GM12891 (cell line): Measurements from ENCODE around the gene ANGPTL4.

Source experiments
- DNase-seq: peaks from one replicate; pipeline ENCODE4 v3.0.0; 2011; ENCODE audit warnings: low spot score; ENCODE audit not compliant: insufficient read length
- FAIRE-seq: peaks from 2 replicates; lab custom pipeline; 2011; peaks lifted over from hg19 to GRCh38; lab: Jason Lieb, UNC
- PAX5 ChIP-seq: IDR thresholded peaks from 2 replicates; pipeline ENCODE4 v1.6.1; 2011; ENCODE audit warnings: low read length, moderate library complexity, mild to moderate bottlenecking; ENCODE audit not compliant: insufficient read depth, severe bottlenecking
- POLR2A ChIP-seq: IDR thresholded peaks from 2 replicates; pipeline ENCODE4 v1.6.1; 2011; ENCODE audit warnings: low read depth, low read length, control low read depth
- POLR2AphosphoS5 ChIP-seq: IDR thresholded peaks from 2 replicates; pipeline ENCODE4 v1.6.1; 2011; ENCODE audit warnings: low read depth, low read length, control low read depth
- POU2F2 ChIP-seq: IDR thresholded peaks from 2 replicates; pipeline ENCODE4 v1.6.1; 2011; ENCODE audit warnings: low read depth, mild to moderate bottlenecking, control low read depth, low read length, moderate library complexity
- SPI1 ChIP-seq: IDR thresholded peaks from 2 replicates; pipeline ENCODE4 v1.6.1; 2011; ENCODE audit warnings: low read depth, low read length, control low read depth
- TAF1 ChIP-seq: IDR thresholded peaks from 2 replicates; pipeline ENCODE4 v1.6.1; 2011; ENCODE audit warnings: low read depth, low read length, control low read depth

Gene ANGPTL4

GRCh38 chr19:8416796-8417195, 52.8 kb downstream of the ANGPTL4 start:
- DNase-seq (no peak), FAIRE-seq (no peak)
- TF ChIP-seq PAX5 (no peak), POLR2A (no peak), TAF1 (no peak), POLR2AphosphoS5 (no peak), POU2F2 (no peak), SPI1 (no peak)

GRCh38 chr19:8421484-8422461, 57.8 kb downstream of the ANGPTL4 start:
- DNase-seq, result no peak
- no peak for FAIRE-seq
- TF ChIP-seq POLR2AphosphoS5 (no peak), PAX5 (no peak), TAF1 (no peak), POLR2A (no peak), SPI1 (no peak), POU2F2 (no peak)

- FAIRE-seq, result no peak
- DNase-seq, result no peak
These were observed 59.9 kb downstream of the ANGPTL4 start for GRCh38 chr19:8423817-8424223.

More at GRCh38 chr19:8423817-8424223, 59.9 kb downstream of the ANGPTL4 start:
- TF ChIP-seq SPI1 (no peak), PAX5 (no peak), POLR2AphosphoS5 (no peak), POLR2A (no peak), POU2F2 (no peak), TAF1 (no peak)
